Erythroblast (primary cell): Measurements from ENCODE around the gene PPP1R14C.

Experiments
- GATA1 ChIP-seq: IDR thresholded peaks from 2 replicates; pipeline ENCODE4 v1.6.1; 2011; ENCODE audit warnings: low read depth, mild to moderate bottlenecking, control low read depth, low read length, moderate library complexity
- POLR2A ChIP-seq: IDR thresholded peaks from 2 replicates; pipeline ENCODE4 v1.6.1; 2011; ENCODE audit warnings: mild to moderate bottlenecking, low read length

- TF ChIP-seq POLR2A (no peak), GATA1 (no peak)
Observed at GRCh38 chr6:150163970-150164369, 21.1 kb downstream of the PPP1R14C start.
